Stimulated activated naive CD8-positive, alpha-beta T cell treated with anti-CD3 and anti-CD28 coated beads, Interleukin-15, Interleukin-2, amounts not matched to agents 100 ng/mL and 50 ng/mL, for 24 hours (primary cell): ENCODE results near the gene ZC3H12D.
A peak's percentile ranks its signal among the peaks of the same experiment; 100 is the strongest.

Experiments
- H3K27ac Mint-ChIP-seq: one replicate; pipeline ENCODE4 v1.8.0; 2021; ENCODE audit warnings: mild to moderate bottlenecking, mixed read lengths
- H3K27me3 Mint-ChIP-seq: one replicate; pipeline ENCODE4 v1.8.0; 2021; ENCODE audit warnings: mixed read lengths
- H3K36me3 Mint-ChIP-seq: one replicate; pipeline ENCODE4 v1.8.0; 2021; ENCODE audit warnings: low read depth, mixed read lengths
- H3K4me1 Mint-ChIP-seq: one replicate; pipeline ENCODE4 v1.8.0; 2021; ENCODE audit warnings: low read depth, mixed read lengths
- H3K4me3 Mint-ChIP-seq: one replicate; pipeline ENCODE4 v1.8.0; 2021; ENCODE audit warnings: mild to moderate bottlenecking, mixed read lengths
- H3K9me3 Mint-ChIP-seq: one replicate; pipeline ENCODE4 v1.8.0; 2021; ENCODE audit warnings: mixed read lengths

The ZC3H12D gene

GRCh38 chr6:149429427-149430360 lies 55.1 kb downstream of the ZC3H12D start:
- H3K9me3 Mint-ChIP-seq = no peaks in the 10 kb centered on the region
- H3K27ac Mint-ChIP-seq = no peak overlapping the region
- H3K36me3 Mint-ChIP-seq = no peaks in the 10 kb centered on the region
- H3K4me3 Mint-ChIP-seq = no peak overlapping the region
- peaks cover 5% of the 10 kb centered on the region for H3K4me1 Mint-ChIP-seq
- H3K27me3 Mint-ChIP-seq = no peaks in the 10 kb centered on the region

GRCh38 chr6:149428606-149429005 lies 56.2 kb downstream of the ZC3H12D start:
- Mint-ChIP-seq H3K27ac (no peak overlapping the region), H3K9me3 (no peaks in the 10 kb centered on the region), H3K27me3 (no peaks in the 10 kb centered on the region), H3K4me1 (peaks cover 5% of the 10 kb centered on the region), H3K36me3 (no peaks in the 10 kb centered on the region), H3K4me3 (no peak overlapping the region)

GRCh38 chr6:149425754-149426153 lies 59.1 kb downstream of the ZC3H12D start:
- H3K36me3 Mint-ChIP-seq = no peaks in the 10 kb centered on the region
- H3K9me3 Mint-ChIP-seq = no peaks in the 10 kb centered on the region
- no peak overlapping the region for H3K27ac Mint-ChIP-seq
- no peaks in the 10 kb centered on the region for H3K4me1 Mint-ChIP-seq
- H3K27me3 Mint-ChIP-seq = no peaks in the 10 kb centered on the region
- H3K4me3 Mint-ChIP-seq = no peak overlapping the region

GRCh38 chr6:149425224-149425623 lies 59.6 kb downstream of the ZC3H12D start:
- Mint-ChIP-seq H3K27me3 (no peaks in the 10 kb centered on the region), H3K4me3 (no peak overlapping the region), H3K9me3 (no peaks in the 10 kb centered on the region), H3K27ac (no peak overlapping the region), H3K36me3 (no peaks in the 10 kb centered on the region), H3K4me1 (peaks cover 4% of the 10 kb centered on the region)

GRCh38 chr6:149423964-149424440 lies 60.8 kb downstream of the ZC3H12D start:
- H3K9me3 Mint-ChIP-seq = no peaks in the 10 kb centered on the region
- H3K4me1 Mint-ChIP-seq = peaks cover 10% of the 10 kb centered on the region
- no peak overlapping the region for H3K4me3 Mint-ChIP-seq
- no peaks in the 10 kb centered on the region for H3K36me3 Mint-ChIP-seq
- H3K27ac Mint-ChIP-seq = no peak overlapping the region
- no peaks in the 10 kb centered on the region for H3K27me3 Mint-ChIP-seq

- H3K4me1 Mint-ChIP-seq = peaks cover 10% of the 10 kb centered on the region
- H3K36me3 Mint-ChIP-seq = no peaks in the 10 kb centered on the region
- no peak overlapping the region for H3K4me3 Mint-ChIP-seq
- no peaks in the 10 kb centered on the region for H3K27me3 Mint-ChIP-seq
- no peaks in the 10 kb centered on the region for H3K9me3 Mint-ChIP-seq
- no peak overlapping the region for H3K27ac Mint-ChIP-seq
Measured at GRCh38 chr6:149422581-149422980, 62.2 kb downstream of the ZC3H12D start.

- Mint-ChIP-seq H3K27ac (no peak overlapping the region), H3K4me3 (no peak overlapping the region), H3K9me3 (peaks cover 6% of the 10 kb centered on the region), H3K36me3 (peaks cover 5% of the 10 kb centered on the region), H3K27me3 (no peaks in the 10 kb centered on the region), H3K4me1 (peaks cover 11% of the 10 kb centered on the region)
Measured at GRCh38 chr6:149421132-149421531, 63.7 kb downstream of the ZC3H12D start.

- Mint-ChIP-seq H3K36me3 (peaks cover 9% of the 10 kb centered on the region), H3K4me3 (no peak overlapping the region), H3K27me3 (no peaks in the 10 kb centered on the region), H3K4me1 (peaks cover 22% of the 10 kb centered on the region), H3K9me3 (peaks cover 13% of the 10 kb centered on the region), H3K27ac (no peak overlapping the region)
Measured at GRCh38 chr6:149419696-149420404, 65.0 kb downstream of the ZC3H12D start.

- Mint-ChIP-seq H3K4me3 (no peak overlapping the region), H3K4me1 (peaks cover 28% of the 10 kb centered on the region), H3K9me3 (peaks cover 16% of the 10 kb centered on the region), H3K27me3 (no peaks in the 10 kb centered on the region), H3K27ac (no peak overlapping the region), H3K36me3 (peaks cover 47% of the 10 kb centered on the region)
Measured at GRCh38 chr6:149414821-149415220, 70.0 kb downstream of the ZC3H12D start.

- no peaks in the 10 kb centered on the region for H3K27me3 Mint-ChIP-seq
- peaks cover 16% of the 10 kb centered on the region for H3K9me3 Mint-ChIP-seq
- no peak overlapping the region for H3K27ac Mint-ChIP-seq
- H3K4me3 Mint-ChIP-seq = no peak overlapping the region
- peaks cover 31% of the 10 kb centered on the region for H3K4me1 Mint-ChIP-seq
- peaks cover 55% of the 10 kb centered on the region for H3K36me3 Mint-ChIP-seq
Measured at GRCh38 chr6:149414009-149414408, 70.8 kb downstream of the ZC3H12D start.

GRCh38 chr6:149410557-149410956 lies 74.3 kb downstream of the ZC3H12D start:
- Mint-ChIP-seq H3K36me3 (peaks cover 72% of the 10 kb centered on the region), H3K4me1 (peaks cover 34% of the 10 kb centered on the region), H3K27me3 (no peaks in the 10 kb centered on the region), H3K27ac (no peak overlapping the region), H3K4me3 (no peak overlapping the region), H3K9me3 (peaks cover 7% of the 10 kb centered on the region)

- H3K27ac Mint-ChIP-seq = peak overlapping the region; percentile 63
- no peaks in the 10 kb centered on the region for H3K27me3 Mint-ChIP-seq
- peaks cover 38% of the 10 kb centered on the region for H3K4me1 Mint-ChIP-seq
- H3K4me3 Mint-ChIP-seq = no peak overlapping the region
- peaks cover 75% of the 10 kb centered on the region for H3K36me3 Mint-ChIP-seq
- H3K9me3 Mint-ChIP-seq = peaks cover under 1% of the 10 kb centered on the region
Measured at GRCh38 chr6:149409617-149410016, 75.2 kb downstream of the ZC3H12D start.

GRCh38 chr6:149405823-149406765 lies 78.7 kb downstream of the ZC3H12D start:
- H3K4me1 Mint-ChIP-seq = peaks cover 40% of the 10 kb centered on the region
- H3K9me3 Mint-ChIP-seq = no peaks in the 10 kb centered on the region
- peaks cover 84% of the 10 kb centered on the region for H3K36me3 Mint-ChIP-seq
- H3K27ac Mint-ChIP-seq = peak overlapping the region; percentile 56
- no peaks in the 10 kb centered on the region for H3K27me3 Mint-ChIP-seq
- H3K4me3 Mint-ChIP-seq = no peak overlapping the region

GRCh38 chr6:149403534-149403933 lies 81.3 kb downstream of the ZC3H12D start:
- H3K27me3 Mint-ChIP-seq = no peaks in the 10 kb centered on the region
- H3K9me3 Mint-ChIP-seq = no peaks in the 10 kb centered on the region
- peak overlapping the region; percentile 7 for H3K27ac Mint-ChIP-seq
- peaks cover 27% of the 10 kb centered on the region for H3K4me1 Mint-ChIP-seq
- peaks cover 79% of the 10 kb centered on the region for H3K36me3 Mint-ChIP-seq
- no peak overlapping the region for H3K4me3 Mint-ChIP-seq
